ENCODE results near the gene TTI1.
"Not testable (repeated sequence)": the region's sequence is repeated elsewhere in the genome, so short reads cannot be mapped to it uniquely, and the experiment has no call there.

TTI1 gene

GRCh38 chr20:37963483-37963882 is 69.8 kb downstream of the TTI1 start:
- not testable (repeated sequence) for DNase-seq (ENCODE audit: low read depth)

GRCh38 chr20:37961066-37961465 is 72.2 kb downstream of the TTI1 start:
- DNase-seq (ENCODE audit: low read depth) = no peak

- no peak for DNase-seq (ENCODE audit: low read depth)
These were observed 74.3 kb downstream of the TTI1 start for GRCh38 chr20:37958856-37959520.

- no peak for DNase-seq (ENCODE audit: low read depth)
These were observed 77.1 kb downstream of the TTI1 start for GRCh38 chr20:37956107-37956585.

GRCh38 chr20:37955511-37955910 is 77.7 kb downstream of the TTI1 start:
- no peak for DNase-seq (ENCODE audit: low read depth)

GRCh38 chr20:37954626-37955025 is 78.6 kb downstream of the TTI1 start:
- no peak for DNase-seq (ENCODE audit: low read depth)

- no peak for DNase-seq (ENCODE audit: low read depth)
These were observed 79.1 kb downstream of the TTI1 start for GRCh38 chr20:37954190-37954589.

- no peak for DNase-seq (ENCODE audit: low read depth)
These were observed 84.3 kb downstream of the TTI1 start for GRCh38 chr20:37948956-37949355.

- DNase-seq (ENCODE audit: low read depth) = no peak
These were observed 85.3 kb downstream of the TTI1 start for GRCh38 chr20:37947943-37948342.

GRCh38 chr20:37946946-37947345 is 86.3 kb downstream of the TTI1 start:
- DNase-seq (ENCODE audit: low read depth) = no peak

- no peak for DNase-seq (ENCODE audit: low read depth)
These were observed 88.1 kb downstream of the TTI1 start for GRCh38 chr20:37945091-37945547.

GRCh38 chr20:37944456-37944981 is 88.7 kb downstream of the TTI1 start:
- DNase-seq (ENCODE audit: low read depth) = no peak

- no peak for DNase-seq (ENCODE audit: low read depth)
These were observed 89.5 kb downstream of the TTI1 start for GRCh38 chr20:37943501-37944455.

- DNase-seq (ENCODE audit: low read depth) = no peak
These were observed 90.2 kb downstream of the TTI1 start for GRCh38 chr20:37943033-37943432.

GRCh38 chr20:37941992-37942391 is 91.3 kb downstream of the TTI1 start:
- DNase-seq (ENCODE audit: low read depth) = no peak

GRCh38 chr20:37941332-37941731 is 91.9 kb downstream of the TTI1 start:
- DNase-seq (ENCODE audit: low read depth) = no peak

- no peak for DNase-seq (ENCODE audit: low read depth)
These were observed 92.4 kb downstream of the TTI1 start for GRCh38 chr20:37940858-37941257.

- DNase-seq (ENCODE audit: low read depth) = no peak
These were observed 93.3 kb downstream of the TTI1 start for GRCh38 chr20:37939701-37940560.

- no peak for DNase-seq (ENCODE audit: low read depth)
These were observed 94.3 kb downstream of the TTI1 start for GRCh38 chr20:37938954-37939353.

GRCh38 chr20:37938181-37938750 is 95.0 kb downstream of the TTI1 start:
- no peak for DNase-seq (ENCODE audit: low read depth)

GRCh38 chr20:37937686-37938085 is 95.6 kb downstream of the TTI1 start:
- no peak for DNase-seq (ENCODE audit: low read depth)

Data from activated T-cell treated with anti-CD3 and anti-CD28 coated beads for 48 hours (primary cell).